OCI-M2 (cell line): Measurements from ENCODE around the gene ADRM1.

Experiments
- DNase-seq: peaks from one replicate; lab custom pipeline; 2025; ENCODE audit not compliant: unreplicated experiment; lab: John Stamatoyannopoulos, UW

Gene ADRM1

GRCh38 chr20:62336775-62337557 lies 34.2 kb downstream of the ADRM1 start:
- no peak for DNase-seq

- no peak for DNase-seq
Measured at GRCh38 chr20:62337558-62338293, 34.9 kb downstream of the ADRM1 start.

GRCh38 chr20:62338294-62338620 lies 35.5 kb downstream of the ADRM1 start:
- no peak for DNase-seq

- DNase-seq, result no peak
Measured at GRCh38 chr20:62339647-62340062, 36.9 kb downstream of the ADRM1 start.

- no peak for DNase-seq
Measured at GRCh38 chr20:62342910-62343309, 40.1 kb downstream of the ADRM1 start.

GRCh38 chr20:62344092-62344491 lies 41.3 kb downstream of the ADRM1 start:
- DNase-seq, result no peak

- DNase-seq, result no peak
Measured at GRCh38 chr20:62344782-62345181, 42.0 kb downstream of the ADRM1 start.

- DNase-seq, result no peak
Measured at GRCh38 chr20:62345681-62346370, 43.0 kb downstream of the ADRM1 start.

GRCh38 chr20:62346398-62347150 lies 43.8 kb downstream of the ADRM1 start:
- no peak for DNase-seq

- no peak for DNase-seq
Measured at GRCh38 chr20:62347151-62347404, 44.3 kb downstream of the ADRM1 start.

- DNase-seq, result no peak
Measured at GRCh38 chr20:62347445-62347844, 44.6 kb downstream of the ADRM1 start.

GRCh38 chr20:62348604-62349003 lies 45.8 kb downstream of the ADRM1 start:
- DNase-seq, result no peak

- no peak for DNase-seq
Measured at GRCh38 chr20:62349556-62350097, 46.8 kb downstream of the ADRM1 start.

- DNase-seq, result no peak
Measured at GRCh38 chr20:62350098-62350628, 47.4 kb downstream of the ADRM1 start.

- no peak for DNase-seq
Measured at GRCh38 chr20:62350629-62351422, 48.0 kb downstream of the ADRM1 start.

GRCh38 chr20:62351469-62352401 lies 48.9 kb downstream of the ADRM1 start:
- DNase-seq, result no peak

- DNase-seq, result no peak
Measured at GRCh38 chr20:62352402-62353288, 49.8 kb downstream of the ADRM1 start.
